ENCODE measurements around the gene GSE1. TPM values are rescaled to one million over a fixed set of nuclear protein-coding genes. Genes with fewer than 3 reads are reported as not detected.
A peak's percentile ranks its signal among the peaks of the same experiment; 100 is the strongest.

The GSE1 gene
- total and polyA plus RNA-seq, 3 donors from 2014 or later = 49.9 to 212 (median 188) TPM

- intact Hi-C loops (cut with DNase I; ENCODE audit: low total_unique reads) = no loop called here
- Histone ChIP-seq H3K36me3 (ENCODE audit: low read depth, missing control alignments) (no peaks in the 10 kb centered on the region), H3K27me3 (no peaks in the 10 kb centered on the region), H3K27ac (no peak overlapping the region), H3K4me3 (no peak overlapping the region), H3K4me1 (peaks cover 42% of the 10 kb centered on the region), H3K9me3 (no peaks in the 10 kb centered on the region)
- WGBS, 2 donors = 63 to 81% methylated on average over 15 to 26 of the region's 26 CpGs
- DNase-seq = peak; percentile 65
- no peak for TF ChIP-seq POLR2A (IDR thresholded peaks at IDR 0.05)
- no peak for TF ChIP-seq CTCF (IDR thresholded peaks at IDR 0.05)
Observed at GRCh38 chr16:85638695-85639409, 25.7 kb downstream of the GSE1 start.

DNA sequence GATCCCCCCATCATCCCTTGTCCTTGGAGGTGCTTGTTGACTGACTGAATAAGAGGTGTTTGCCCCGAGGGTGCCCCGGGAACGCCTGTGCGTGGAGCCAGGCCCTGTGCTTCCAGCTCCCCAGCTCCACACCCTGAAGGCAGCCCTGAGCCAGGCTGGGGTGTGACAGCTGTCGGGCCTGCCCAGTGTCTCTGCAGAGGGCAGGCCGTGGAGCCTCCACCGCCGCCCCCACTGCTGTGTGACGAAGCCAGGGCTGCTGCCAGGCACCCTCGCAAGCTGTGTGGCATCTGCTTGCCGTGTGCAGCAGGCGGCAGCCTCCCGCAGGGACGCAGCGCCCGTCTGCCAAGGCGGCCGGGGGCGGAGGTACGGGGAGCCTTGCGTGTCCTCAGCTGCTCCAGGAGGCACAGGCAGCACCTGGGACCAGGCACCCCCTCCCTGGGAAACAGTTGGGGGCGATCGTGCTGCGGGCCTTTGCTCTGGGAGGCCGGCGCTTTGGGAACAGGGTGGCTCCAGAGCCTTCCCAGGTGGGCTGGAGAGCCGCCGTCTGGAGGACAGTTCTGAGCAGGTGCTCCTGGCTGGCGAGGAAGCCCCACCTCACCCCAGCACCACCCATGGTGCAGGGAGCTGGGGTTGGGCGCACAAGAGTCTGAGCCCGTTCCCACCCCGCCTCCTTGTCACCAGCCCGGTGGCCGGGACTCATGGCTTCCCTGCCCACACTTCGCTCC, 26.6 kb downstream of the GSE1 start:
- intact Hi-C loops (cut with DNase I; ENCODE audit: low total_unique reads) = no loop called here
- peak; percentile 87 for DNase-seq
- 76 to 82% methylated on average over 10 to 33 of the region's 35 CpGs for WGBS, 2 donors
- Histone ChIP-seq H3K4me3 (no peak overlapping the region), H3K36me3 (ENCODE audit: low read depth, missing control alignments) (no peaks in the 10 kb centered on the region), H3K9me3 (no peaks in the 10 kb centered on the region), H3K27ac (no peak overlapping the region), H3K4me1 (peaks cover 42% of the 10 kb centered on the region), H3K27me3 (no peaks in the 10 kb centered on the region)
- TF ChIP-seq CTCF (IDR thresholded peaks at IDR 0.05) (no peak), POLR2A (IDR thresholded peaks at IDR 0.05) (no peak)

GRCh38 chr16:85640254-85640558, 27.1 kb downstream of the GSE1 start:
- H3K36me3 ChIP-seq (ENCODE audit: low read depth, missing control alignments) = no peaks in the 10 kb centered on the region
- H3K27ac ChIP-seq = no peak overlapping the region
- no peaks in the 10 kb centered on the region for H3K27me3 ChIP-seq
- H3K4me1 ChIP-seq = peaks cover 42% of the 10 kb centered on the region
- H3K4me3 ChIP-seq = no peak overlapping the region
- WGBS, 2 donors = 87 to 91% methylated on average over 7 to 13 of the region's 13 CpGs
- intact Hi-C loops (cut with DNase I; ENCODE audit: low total_unique reads) = no loop called here
- H3K9me3 ChIP-seq = no peaks in the 10 kb centered on the region
- DNase-seq = no peak
- TF ChIP-seq CTCF (IDR thresholded peaks at IDR 0.05) (no peak), POLR2A (IDR thresholded peaks at IDR 0.05) (no peak)

DNA sequence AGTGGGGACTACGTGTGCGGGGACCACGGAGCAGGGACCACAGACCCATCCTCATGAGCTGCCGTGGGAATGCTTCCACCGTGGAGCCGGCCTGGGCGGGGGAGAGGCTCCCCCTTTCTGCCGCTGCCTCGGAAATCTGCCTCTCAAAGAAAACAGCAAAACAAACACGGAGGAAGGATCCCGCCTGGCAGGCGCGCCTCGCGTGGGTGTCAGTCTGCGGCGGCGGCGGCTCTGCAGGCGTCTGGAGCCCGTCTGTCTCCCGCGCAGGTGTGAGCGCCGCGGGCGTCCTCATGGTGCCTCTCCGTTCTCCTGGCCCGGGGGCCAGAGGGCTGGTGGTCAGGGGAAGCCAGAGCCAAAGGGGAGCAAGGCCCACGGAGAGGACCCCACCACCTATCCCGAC, 27.5 kb downstream of the GSE1 start:
- DNase-seq = no peak
- H3K27ac ChIP-seq = no peak overlapping the region
- no peaks in the 10 kb centered on the region for H3K27me3 ChIP-seq
- H3K4me1 ChIP-seq = peaks cover 41% of the 10 kb centered on the region
- no peak for TF ChIP-seq POLR2A (IDR thresholded peaks at IDR 0.05)
- TF ChIP-seq CTCF (IDR thresholded peaks at IDR 0.05) = no peak
- intact Hi-C loops (cut with DNase I; ENCODE audit: low total_unique reads) = no loop called here
- H3K9me3 ChIP-seq = no peaks in the 10 kb centered on the region
- WGBS, 2 donors = 80 to 83% methylated on average over 7 to 28 of the region's 31 CpGs
- H3K4me3 ChIP-seq = no peak overlapping the region
- no peaks in the 10 kb centered on the region for H3K36me3 ChIP-seq (ENCODE audit: low read depth, missing control alignments)

Data from testis (tissue), 3 donors.